ENCODE results near the gene SLC25A38. TPM values are rescaled to one million over a fixed set of nuclear protein-coding genes. Genes with fewer than 3 reads are reported as not detected.
A peak's percentile ranks its signal among the peaks of the same experiment; 100 is the strongest.

Gene SLC25A38
- total and polyA plus RNA-seq, 2 experiments from 2014 or later = 19.8 to 61.9 TPM

- TF ChIP-seq ZNF462 (CRISPR knock-in tag; IDR thresholded peaks at IDR 0.05) = no peak
- TF ChIP-seq JUNB (IDR thresholded peaks at IDR 0.05; ENCODE audit: unreplicated experiment) = no peak
- no peak for TF ChIP-seq POLR2AphosphoS5 (IDR thresholded peaks at IDR 0.05; ENCODE audit: low read depth)
- TF ChIP-seq ZNF331 (CRISPR knock-in tag; IDR thresholded peaks at IDR 0.05; ENCODE audit: low read depth) = no peak
- TF ChIP-seq ETS1 (IDR thresholded peaks at IDR 0.05) = no peak
- TF ChIP-seq CREB1 (CRISPR knock-in tag; IDR thresholded peaks at IDR 0.05; ENCODE audit: low read depth) = no peak
Observed at GRCh38 chr3:39410893-39411292, 27.7 kb downstream of the SLC25A38 start (continued).

GRCh38 chr3:39412668-39413260, 29.6 kb downstream of the SLC25A38 start:
- peaks cover 20% of the 10 kb centered on the region for H3K4me1 ChIP-seq (ENCODE audit: insufficient read depth)
- H3K36me3 ChIP-seq (ENCODE audit: insufficient read depth) = peaks cover 60% of the 10 kb centered on the region
- ATAC-seq = no peak
- H3K36me3 Mint-ChIP-seq (ENCODE audit: low read depth) = peaks cover 78% of the 10 kb centered on the region
- peaks cover 31% of the 10 kb centered on the region for H3K4me1 Mint-ChIP-seq
- H3K27me3 ChIP-seq (ENCODE audit: insufficient read depth) = no peaks in the 10 kb centered on the region
- H3K9me2 ChIP-seq (ENCODE audit: insufficient read depth) = no peaks in the 10 kb centered on the region
- H3K27ac ChIP-seq (ENCODE audit: low read depth) = peak overlapping the region; percentile 80
- H3K4me3 ChIP-seq = no peak overlapping the region
- H3K9me3 Mint-ChIP-seq = peaks cover 3% of the 10 kb centered on the region; the same call in 1 of the 3 replicates
- no peak overlapping the region for H3K4me3 Mint-ChIP-seq
- no peak overlapping the region for H2AFZ ChIP-seq
- peaks cover 24% of the 10 kb centered on the region for H3K27me3 Mint-ChIP-seq (ENCODE audit: insufficient read depth, low read depth, poor library complexity)
- peaks cover 45% of the 10 kb centered on the region for H4K20me1 ChIP-seq (replicated peaks; ENCODE audit: insufficient read depth)
- peaks cover 88% of the 10 kb centered on the region for H3F3A ChIP-seq (replicated peaks; ENCODE audit: low read depth)
- TF ChIP-seq POLR2AphosphoS5 (IDR thresholded peaks at IDR 0.05; ENCODE audit: low read depth) (0 out of 2 replicates have a peak, but pooled peaks have one; percentile 22), JUNB (IDR thresholded peaks at IDR 0.05; ENCODE audit: unreplicated experiment) (no peak), ETS1 (IDR thresholded peaks at IDR 0.05) (no peak), EZH2phosphoT487 (IDR thresholded peaks at IDR 0.05; ENCODE audit: unreplicated experiment) (no peak)
- peak overlapping the region; percentile 84; the same call in 1 of the 2 replicates for H3K27ac Mint-ChIP-seq
- H3K4me2 ChIP-seq = no peak overlapping the region
- no peak for DNase-seq (ENCODE audit: low spot score)
- H3K79me2 ChIP-seq (replicated peaks; ENCODE audit: insufficient read depth) = peaks cover 35% of the 10 kb centered on the region
